ENCODE data around the gene PRX.

GRCh38 chr19:40360708-40361241 is 52.4 kb downstream of the PRX start:
- TF ChIP-seq, protein P1, sequence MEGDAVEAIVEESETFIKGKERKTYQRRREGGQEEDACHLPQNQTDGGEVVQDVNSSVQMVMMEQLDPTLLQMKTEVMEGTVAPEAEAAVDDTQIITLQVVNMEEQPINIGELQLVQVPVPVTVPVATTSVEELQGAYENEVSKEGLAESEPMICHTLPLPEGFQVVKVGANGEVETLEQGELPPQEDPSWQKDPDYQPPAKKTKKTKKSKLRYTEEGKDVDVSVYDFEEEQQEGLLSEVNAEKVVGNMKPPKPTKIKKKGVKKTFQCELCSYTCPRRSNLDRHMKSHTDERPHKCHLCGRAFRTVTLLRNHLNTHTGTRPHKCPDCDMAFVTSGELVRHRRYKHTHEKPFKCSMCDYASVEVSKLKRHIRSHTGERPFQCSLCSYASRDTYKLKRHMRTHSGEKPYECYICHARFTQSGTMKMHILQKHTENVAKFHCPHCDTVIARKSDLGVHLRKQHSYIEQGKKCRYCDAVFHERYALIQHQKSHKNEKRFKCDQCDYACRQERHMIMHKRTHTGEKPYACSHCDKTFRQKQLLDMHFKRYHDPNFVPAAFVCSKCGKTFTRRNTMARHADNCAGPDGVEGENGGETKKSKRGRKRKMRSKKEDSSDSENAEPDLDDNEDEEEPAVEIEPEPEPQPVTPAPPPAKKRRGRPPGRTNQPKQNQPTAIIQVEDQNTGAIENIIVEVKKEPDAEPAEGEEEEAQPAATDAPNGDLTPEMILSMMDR (IDR thresholded peaks at IDR 0.05; ENCODE audit: low read length) = no peak
- TF ChIP-seq EZH2 (IDR thresholded peaks at IDR 0.05; ENCODE audit: borderline replicate concordance, low read length) = no peak

Measured in OCI-LY1 (cell line).